NCI-H510A (cell line): ENCODE results near the gene LTBP4.

Source experiments
- DNase-seq: peaks from one replicate; lab custom pipeline; 2025; lab: John Stamatoyannopoulos, UW

The LTBP4 gene

GRCh38 chr19:40662925-40663694 lies 61.9 kb downstream of the LTBP4 start:
- DNase-seq: peak; percentile 72

DNA sequence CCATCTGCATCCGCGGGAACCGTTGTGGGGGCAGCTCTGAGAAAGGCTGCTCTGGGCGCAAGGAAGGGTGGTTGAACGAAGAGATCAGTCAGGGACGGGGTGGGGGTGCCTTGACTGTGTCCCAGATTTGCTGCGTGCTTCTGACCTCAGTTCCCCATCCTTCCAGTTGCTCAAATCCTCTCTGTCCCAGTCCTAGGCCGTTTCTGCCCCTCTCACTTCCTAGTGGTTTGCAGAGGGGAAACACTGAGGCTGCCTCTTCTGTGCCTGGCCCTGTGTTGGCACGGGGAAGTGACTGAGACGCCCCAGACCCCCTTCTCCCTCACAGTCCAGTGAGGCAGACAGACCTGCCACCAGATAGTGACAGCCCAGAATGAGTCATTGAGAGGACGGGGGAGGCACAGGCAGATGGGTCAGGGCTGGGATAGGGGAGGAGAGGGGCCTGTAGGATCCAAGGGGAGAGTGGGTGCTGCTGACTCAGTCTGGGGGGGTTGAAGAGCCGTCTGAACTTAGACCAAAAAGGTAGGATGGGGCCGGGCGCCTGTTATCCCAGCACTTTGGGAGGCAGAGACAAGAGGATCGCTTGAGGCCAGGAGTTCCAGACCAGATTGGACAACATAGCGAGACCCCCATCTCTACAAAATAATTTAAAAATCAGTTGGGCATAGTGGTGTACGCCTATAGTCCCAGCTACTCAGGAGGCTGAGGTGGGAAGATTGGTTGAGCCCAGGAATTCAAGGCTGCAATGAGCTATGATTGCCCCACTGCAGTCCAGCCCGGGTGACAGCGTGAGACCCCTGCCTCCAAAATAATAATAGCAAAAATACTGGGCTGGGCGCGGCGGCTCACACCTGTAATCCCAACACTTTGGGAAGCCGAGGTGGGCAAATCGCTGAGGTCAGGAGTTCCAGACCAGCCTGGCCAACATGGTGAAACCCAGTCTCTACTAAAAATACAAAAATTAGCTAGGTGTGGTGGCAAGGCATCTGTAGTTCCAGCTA lies 62.8 kb downstream of the LTBP4 start:
- DNase-seq: no peak

DNA sequence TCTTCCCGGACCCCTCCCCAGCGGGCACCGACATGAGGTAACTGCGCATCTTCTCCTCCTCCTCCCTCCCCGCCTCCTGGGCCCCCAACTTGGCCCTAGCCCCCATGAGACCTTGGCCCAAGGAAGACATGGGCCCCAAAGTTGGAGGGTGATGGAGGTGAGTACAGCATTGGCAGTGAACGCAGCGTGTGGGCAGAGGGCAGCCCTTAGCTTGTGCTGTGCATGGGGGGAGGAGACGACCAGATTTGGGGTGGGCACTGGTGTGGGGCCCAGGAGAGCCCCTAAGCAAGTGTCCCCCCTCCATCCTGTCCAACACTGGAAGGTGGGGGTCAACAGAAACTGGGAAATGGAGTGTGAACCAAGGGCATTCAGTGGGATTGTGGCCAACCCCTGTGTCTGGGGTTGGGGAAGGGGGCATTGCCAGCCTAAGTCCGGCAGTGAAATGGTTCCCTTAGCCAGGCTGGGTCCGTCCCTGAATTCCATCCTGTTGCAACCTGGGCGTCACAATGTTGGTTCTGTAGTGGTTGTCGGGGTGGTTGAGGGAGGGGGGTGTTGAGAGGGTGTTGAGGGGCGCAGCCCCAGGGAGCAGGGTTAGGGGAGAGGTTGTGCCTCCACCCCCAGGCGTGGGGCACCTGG lies 65.8 kb downstream of the LTBP4 start:
- no peak for DNase-seq

GRCh38 chr19:40667602-40668001 lies 66.4 kb downstream of the LTBP4 start:
- no peak for DNase-seq

GRCh38 chr19:40668991-40669614 lies 67.9 kb downstream of the LTBP4 start:
- DNase-seq: no peak

DNA sequence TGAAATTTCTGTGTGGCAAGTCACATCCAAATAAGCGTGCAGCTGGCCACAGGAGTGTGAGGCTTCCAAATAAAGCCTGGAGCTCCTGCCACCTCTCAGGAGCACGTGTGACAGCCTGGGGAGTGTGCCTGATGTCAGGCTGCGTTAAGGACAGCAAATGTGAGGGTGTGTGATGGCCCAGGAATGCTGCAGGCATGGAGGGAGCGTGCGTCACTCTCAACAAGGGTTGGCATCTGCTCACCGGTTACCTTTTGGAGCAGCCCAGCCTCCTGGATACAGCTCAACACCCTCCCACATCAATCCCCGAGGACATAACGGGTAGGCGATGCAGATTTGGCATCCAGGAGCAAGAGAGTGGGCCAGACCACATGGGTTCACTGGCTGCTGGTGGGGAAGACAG lies 70.2 kb downstream of the LTBP4 start:
- DNase-seq: no peak

DNA sequence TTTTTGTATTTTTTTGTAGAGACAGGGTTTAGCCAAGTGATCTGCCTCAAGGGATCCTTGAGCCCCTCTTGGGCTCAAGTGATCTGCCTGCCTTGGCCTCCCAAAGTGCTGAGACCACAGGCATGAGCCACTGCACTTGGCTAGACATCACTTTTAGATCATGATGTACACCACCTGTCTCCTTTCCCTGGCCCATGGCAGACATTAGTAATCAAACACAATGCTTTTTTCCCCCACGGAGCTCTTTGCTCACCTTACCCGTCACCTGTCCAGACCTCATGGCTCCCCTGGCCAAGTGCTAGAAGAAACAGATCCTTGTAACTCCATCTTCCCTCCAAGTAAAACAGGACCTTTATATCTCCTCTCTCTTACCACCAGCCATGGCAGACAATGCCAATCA lies 70.9 kb downstream of the LTBP4 start:
- DNase-seq: no peak

DNA sequence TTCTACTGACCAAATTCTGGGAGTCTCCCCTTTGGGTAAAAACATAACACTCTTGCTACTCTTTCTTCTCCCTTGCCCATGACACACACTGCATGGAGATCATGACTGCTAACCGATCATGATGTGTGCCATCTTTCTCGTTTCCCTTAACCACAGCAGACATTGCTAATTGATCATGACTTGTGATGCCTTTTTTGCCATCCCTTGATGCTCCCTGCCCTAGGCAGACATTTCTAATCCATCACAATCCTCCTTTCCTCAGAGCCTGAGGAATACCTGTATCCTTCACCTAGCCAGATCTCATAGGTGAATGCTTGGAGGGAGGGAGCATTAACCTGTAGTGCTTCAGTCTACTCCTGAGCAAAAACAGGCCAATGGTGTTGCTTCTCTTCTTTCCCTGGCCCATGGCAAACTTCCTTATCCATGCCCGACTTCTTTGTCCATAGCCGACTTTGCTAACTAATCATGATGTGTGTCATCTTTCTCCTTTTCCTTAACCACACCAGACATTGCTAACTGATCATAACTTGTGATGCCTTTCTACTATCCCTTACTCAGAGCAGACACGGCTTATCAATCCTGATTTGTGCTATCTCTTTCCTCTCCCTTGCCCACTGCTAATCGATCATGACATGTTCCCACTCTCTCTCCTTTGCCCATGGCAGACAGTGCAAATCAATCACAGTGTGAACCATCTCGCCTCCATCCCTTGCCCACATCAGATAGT lies 71.6 kb downstream of the LTBP4 start:
- no peak for DNase-seq

GRCh38 chr19:40673397-40673796 lies 72.2 kb downstream of the LTBP4 start:
- DNase-seq: no peak

DNA sequence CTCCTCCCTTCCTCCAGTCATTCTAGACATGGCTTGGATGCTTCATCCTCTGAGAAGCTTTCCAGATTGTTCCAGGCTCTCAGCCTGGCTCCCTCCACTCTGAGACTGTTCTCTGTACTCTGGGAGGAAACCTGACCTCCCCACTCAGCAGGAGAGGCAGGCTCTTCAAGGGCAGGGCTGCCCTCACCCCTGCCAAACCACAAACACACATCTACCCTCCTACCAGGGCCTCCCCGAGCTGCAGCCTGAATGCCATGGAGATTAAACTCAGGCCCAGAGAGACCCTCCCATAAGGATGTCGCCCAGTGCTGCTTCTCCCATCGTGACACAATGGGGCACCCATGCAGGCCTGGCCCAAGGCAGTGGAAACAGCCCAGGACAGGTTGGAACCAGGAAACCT lies 73.1 kb downstream of the LTBP4 start:
- DNase-seq: no peak

- no peak for DNase-seq
Observed at GRCh38 chr19:40677156-40677555, 76.0 kb downstream of the LTBP4 start.
